GM18858 (cell line): ENCODE measurements around the gene SIK3.
"Not testable (repeated sequence)": the region's sequence is repeated elsewhere in the genome, so short reads cannot be mapped to it uniquely, and the experiment has no call there.

Experiments
- ATAC-seq: cut with Tn5 transposase; IDR thresholded peaks from one replicate; pipeline ENCODE4 v1.9.1; 2021; ENCODE audit not compliant: unreplicated experiment

The SIK3 gene

DNA sequence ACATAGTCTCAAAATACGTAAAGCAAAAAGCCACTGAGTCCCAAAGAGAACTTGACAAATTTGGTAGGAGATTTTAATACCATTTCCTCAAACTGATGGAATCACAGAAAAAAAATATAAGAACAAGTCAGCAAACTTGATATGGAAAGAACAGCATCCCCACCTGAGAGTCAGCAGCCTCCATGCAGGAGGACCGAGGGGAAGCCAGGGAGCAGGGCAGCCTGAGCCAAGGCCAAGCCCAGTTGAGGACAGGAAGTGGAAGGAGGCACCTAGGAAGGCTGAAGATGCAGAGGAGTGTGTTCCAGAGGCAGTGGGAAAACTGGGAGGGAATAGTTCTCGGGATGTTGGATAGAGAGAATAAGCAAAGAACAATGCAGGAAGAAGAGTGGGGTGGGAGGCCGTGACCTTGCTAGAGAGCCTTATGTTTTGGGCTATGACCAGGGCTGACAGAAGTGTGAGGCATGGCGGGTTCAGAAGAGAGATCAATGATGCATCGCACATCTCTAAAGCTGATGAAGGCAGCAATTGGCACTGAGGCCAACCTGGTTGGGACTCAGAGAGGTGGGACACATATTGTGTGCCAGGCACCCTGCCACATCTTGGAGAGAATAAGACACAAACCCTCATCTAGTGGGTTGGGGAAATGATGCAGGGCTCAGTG is 290.5 kb downstream of the SIK3 start:
- ATAC-seq, result no peak

DNA sequence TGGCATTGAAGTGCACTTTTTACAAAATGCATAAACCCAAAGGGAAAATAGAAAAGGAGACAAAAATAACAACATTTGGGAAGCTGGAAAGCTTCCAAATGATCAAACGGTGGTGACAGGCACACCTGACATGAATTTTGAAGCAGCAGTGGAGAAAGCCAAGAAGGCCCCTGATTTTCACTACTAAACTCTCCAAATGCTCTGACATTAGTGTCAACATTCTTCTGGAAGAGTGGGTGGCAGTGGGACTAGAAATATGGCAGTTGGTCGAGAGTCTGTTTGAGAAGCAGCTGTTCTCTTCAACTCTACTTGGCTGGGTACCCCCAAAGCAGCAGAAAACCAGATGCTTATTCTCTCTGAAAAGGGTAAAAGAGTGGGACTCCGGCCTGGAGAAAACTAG is 294.2 kb downstream of the SIK3 start:
- no peak for ATAC-seq

DNA sequence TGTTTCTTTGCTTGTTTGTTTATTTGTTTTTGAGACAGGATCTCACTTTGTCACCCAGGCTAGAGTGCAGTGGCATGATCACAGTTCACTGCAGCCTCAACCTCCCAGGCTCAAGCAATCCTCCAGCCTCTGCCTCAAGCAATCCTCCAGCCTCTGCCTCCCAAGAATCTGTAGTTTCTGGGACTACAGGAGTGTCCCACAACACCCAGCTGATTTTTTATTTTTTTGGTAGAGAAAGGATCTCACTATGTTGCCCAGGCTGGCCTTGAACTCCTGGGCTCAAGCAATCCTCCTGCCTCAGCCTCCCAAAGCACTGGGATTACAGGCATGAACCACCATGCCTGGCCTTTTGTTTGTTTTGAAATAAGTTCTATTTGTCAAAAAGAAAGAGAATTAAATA is 296.6 kb downstream of the SIK3 start:
- ATAC-seq, result not testable (repeated sequence)

GRCh38 chr11:116800610-116801009 is 297.6 kb downstream of the SIK3 start:
- no peak for ATAC-seq

GRCh38 chr11:116798368-116798767 is 299.9 kb downstream of the SIK3 start:
- no peak for ATAC-seq

- ATAC-seq, result no peak
Measured at GRCh38 chr11:116797816-116798215, 300.4 kb downstream of the SIK3 start.

DNA sequence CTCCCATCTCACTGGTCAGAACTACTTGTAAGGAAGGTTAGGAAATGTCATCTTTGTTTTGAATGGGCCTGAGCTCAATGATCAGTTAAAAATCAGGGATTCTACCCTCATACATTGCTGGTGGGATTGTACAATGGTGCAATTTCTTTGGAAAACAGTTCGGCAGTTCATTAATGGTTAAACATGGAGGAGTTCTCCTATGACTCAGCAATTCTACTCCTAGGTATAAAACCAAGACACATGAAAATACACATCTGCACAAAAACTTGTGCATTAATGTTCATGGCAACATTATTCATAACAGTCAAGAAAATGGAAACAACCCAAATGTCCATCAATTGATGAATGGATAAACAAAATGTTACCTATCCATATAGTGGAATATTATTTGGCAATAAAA is 301.7 kb downstream of the SIK3 start:
- no peak for ATAC-seq

DNA sequence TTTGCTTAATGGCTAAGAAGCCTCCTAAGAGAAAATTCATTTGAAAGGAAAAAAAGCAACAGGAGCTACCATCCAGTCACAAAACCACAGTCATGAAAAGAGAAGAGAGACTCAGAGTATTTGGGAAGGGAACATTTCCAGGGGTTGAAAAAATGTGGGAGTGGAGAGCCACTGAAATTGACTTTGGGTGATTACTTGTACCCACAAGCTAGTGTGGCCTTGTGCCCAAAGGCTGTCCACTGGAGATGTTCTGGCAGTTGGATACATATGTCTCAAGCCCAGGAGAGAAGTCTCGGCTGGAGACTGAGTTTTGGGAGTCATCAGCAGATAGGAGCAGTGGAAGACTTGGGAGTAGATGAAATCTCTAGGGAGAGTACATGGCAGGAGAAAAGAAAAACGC is 303.4 kb downstream of the SIK3 start:
- ATAC-seq, result no peak

DNA sequence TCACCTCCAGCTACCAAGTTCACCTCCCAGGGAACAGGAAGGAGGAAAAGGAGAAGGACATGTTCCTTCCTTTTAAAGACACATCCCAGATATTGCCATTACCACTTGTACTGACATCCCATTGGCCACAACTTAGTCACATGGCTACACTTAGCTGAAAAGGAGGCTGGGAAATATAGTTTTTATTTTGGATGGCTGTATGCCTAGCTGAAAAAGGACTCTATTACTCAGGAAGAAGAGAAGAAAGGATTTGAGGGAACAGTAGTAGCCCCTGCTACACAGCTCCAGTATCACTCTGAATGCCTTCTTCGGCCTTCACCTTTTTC is 304.5 kb downstream of the SIK3 start:
- no peak for ATAC-seq
